Kidney (tissue), 14 donors: ENCODE results near the gene DHRS3. TPM values are rescaled to one million over a fixed set of nuclear protein-coding genes. Genes with fewer than 3 reads are reported as not detected.

Experiments used
- DNase-seq, 5 donors: peaks; one replicate each; pipeline ENCODE4 v3.0.0-alpha.2; 2013 to 2020
- FAIRE-seq: peaks from 2 replicates; lab custom pipeline; 2012; peaks lifted over from hg19 to GRCh38; lab: Jason Lieb, UNC
- H3K27ac ChIP-seq, 2 donors: one replicate each; pipeline ENCODE4 v1.7.0; 2013; ENCODE audit warnings: low read depth in 2 of 2, low read length in 2 of 2, inconsistent platforms in 1 of 2
- H3K27me3 ChIP-seq: one replicate; pipeline ENCODE4 v1.7.1; 2013; ENCODE audit warnings: low read length, inconsistent platforms; ENCODE audit not compliant: control insufficient read depth, insufficient read depth
- H3K36me3 ChIP-seq, 3 donors: one replicate each; pipeline versions ENCODE4 v1.7.0 to v1.7.1; 2013; ENCODE audit warnings: low read length in 3 of 3, control low read depth in 1 of 3, inconsistent platforms in 1 of 3; ENCODE audit not compliant: insufficient read depth in 3 of 3, control insufficient read depth in 2 of 3
- H3K4me1 ChIP-seq, 3 donors: one replicate each; pipeline versions ENCODE4 v1.7.0 to v1.7.1; 2013; ENCODE audit warnings: low read length in 3 of 3, inconsistent platforms in 1 of 3, low read depth in 1 of 3; ENCODE audit not compliant: control insufficient read depth in 2 of 3, insufficient read depth in 2 of 3
- H3K4me3 ChIP-seq, 3 donors: one replicate each; pipeline versions ENCODE4 v1.7.0 to v1.8.1; 2013; ENCODE audit warnings: low read length in 3 of 3, control low read depth in 1 of 3, inconsistent platforms in 1 of 3
- H3K9ac ChIP-seq, 3 donors: one replicate each; pipeline versions ENCODE4 v1.7.0 to v1.7.1; 2013; ENCODE audit warnings: low read length in 3 of 3, control low read depth in 1 of 3, inconsistent platforms in 1 of 3
- H3K9me3 ChIP-seq, 3 donors: one replicate each; pipeline versions ENCODE4 v1.7.0 to v1.7.1; 2013; ENCODE audit warnings: low read length in 3 of 3, control low read depth in 1 of 3, inconsistent platforms in 1 of 3; ENCODE audit not compliant: control insufficient read depth in 2 of 3, insufficient read depth in 1 of 3
- intact Hi-C: fragments of 100-400 bp; cut with DNase I; formaldehyde crosslinking; loops from one replicate; pipeline ENCODE4 v1.11.1; 2022
- polyA plus RNA-seq: library from polyadenylated mRNA; stranded (reverse); fragments of 350-450 nt; fragmentation: Illumina TruSeq; extraction: RNeasy Lipid Tissue Mini Kit (QIAGEN cat#74804); gene quantifications from one replicate; pipeline ENCODE4 v1.2.3, GENCODE V29; 2014; ENCODE audit warnings: low read depth, low replicate concordance; ENCODE audit not compliant: insufficient read depth
- total RNA-seq: library from RNA; stranded (reverse); fragmentation: NEBNext Ultra II Directional; extraction: Animal tissue kit (Norgen Biotek cat#: 25700); gene quantifications from one replicate; pipeline ENCODE4 v1.2.1, GENCODE V29; 2021
- TF ChIP-seq, protein P1 (sequence below): IDR thresholded peaks from 3 replicates; pipeline ENCODE4 v1.5.1; 2012; ENCODE audit warnings: mild to moderate bottlenecking, moderate library complexity, borderline replicate concordance; ENCODE audit not compliant: insufficient read depth; ENCODE audit errors: extremely low read depth
- donor health status: control.
- donor health status: control.
- donor health status: control.
- donor health status: control.
- donor health status: control.
- donor health status: DM: yes; HTN: yes; CAD: no.
- donor health status: Normal renal cell carcinoma (clear cell type).

Gene DHRS3
- total and polyA plus RNA-seq, 2 donors from 2014 or later: 44.8 to 97.1 TPM

DNA sequence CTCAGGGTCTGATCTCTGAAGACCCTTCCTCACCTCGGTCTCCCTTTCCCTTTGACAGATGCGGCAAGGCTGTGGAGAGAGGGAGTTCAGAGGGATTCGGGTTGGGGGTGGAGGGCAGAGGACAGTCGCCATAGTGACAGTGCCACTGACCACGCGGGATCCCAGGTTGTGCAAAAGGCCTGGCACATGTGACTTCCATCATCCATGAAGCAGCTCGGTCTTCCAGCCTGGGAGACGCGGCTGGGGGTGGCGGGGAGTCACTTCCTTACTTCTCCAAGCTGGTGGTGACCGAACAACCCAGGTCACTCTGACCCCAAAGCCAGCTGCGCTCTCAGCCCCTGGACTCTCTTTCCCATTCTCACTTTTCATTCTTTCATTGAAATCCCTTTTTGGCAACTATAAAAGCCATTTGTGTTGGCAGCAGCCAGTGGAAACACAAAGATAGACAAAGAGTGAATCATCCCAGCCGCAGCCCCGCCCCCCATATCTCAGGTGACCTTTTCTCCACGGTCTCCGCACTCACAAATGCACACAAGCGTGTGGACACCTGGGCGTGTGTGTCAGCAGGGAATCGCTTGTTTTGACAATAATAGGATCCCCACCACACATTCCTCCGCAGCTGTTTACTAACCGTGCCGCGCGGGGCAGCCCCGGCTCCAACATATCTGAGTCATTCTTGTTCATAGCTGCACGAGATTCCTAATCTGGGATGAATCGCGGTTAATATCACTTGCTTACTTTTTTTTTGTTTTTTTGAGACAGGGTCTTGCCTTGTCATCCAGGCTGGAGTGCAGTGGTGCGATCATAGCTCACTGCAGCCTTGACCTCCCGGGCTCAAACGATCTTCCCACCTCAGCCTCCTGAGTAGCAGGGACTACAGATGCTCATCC, 68.3 kb downstream of the DHRS3 start:
- Histone ChIP-seq H3K4me1 (peaks cover 0 to 14% (median 6%) of the 10 kb centered on the region in 3 donors), H3K27me3 (no peaks in the 10 kb centered on the region), H3K4me3 (no peak overlapping the region), H3K36me3 (no peaks in the 10 kb centered on the region), H3K9me3 (no peaks in the 10 kb centered on the region), H3K9ac (no peak overlapping the region), H3K27ac (peak overlapping the region; percentile 67 to 82)
- DNase-seq: peak; percentile 86 to 90 (median 89)
- intact Hi-C loops: no loop called here
- FAIRE-seq: no peak
- TF ChIP-seq, protein P1, sequence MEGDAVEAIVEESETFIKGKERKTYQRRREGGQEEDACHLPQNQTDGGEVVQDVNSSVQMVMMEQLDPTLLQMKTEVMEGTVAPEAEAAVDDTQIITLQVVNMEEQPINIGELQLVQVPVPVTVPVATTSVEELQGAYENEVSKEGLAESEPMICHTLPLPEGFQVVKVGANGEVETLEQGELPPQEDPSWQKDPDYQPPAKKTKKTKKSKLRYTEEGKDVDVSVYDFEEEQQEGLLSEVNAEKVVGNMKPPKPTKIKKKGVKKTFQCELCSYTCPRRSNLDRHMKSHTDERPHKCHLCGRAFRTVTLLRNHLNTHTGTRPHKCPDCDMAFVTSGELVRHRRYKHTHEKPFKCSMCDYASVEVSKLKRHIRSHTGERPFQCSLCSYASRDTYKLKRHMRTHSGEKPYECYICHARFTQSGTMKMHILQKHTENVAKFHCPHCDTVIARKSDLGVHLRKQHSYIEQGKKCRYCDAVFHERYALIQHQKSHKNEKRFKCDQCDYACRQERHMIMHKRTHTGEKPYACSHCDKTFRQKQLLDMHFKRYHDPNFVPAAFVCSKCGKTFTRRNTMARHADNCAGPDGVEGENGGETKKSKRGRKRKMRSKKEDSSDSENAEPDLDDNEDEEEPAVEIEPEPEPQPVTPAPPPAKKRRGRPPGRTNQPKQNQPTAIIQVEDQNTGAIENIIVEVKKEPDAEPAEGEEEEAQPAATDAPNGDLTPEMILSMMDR: no peak

DNA sequence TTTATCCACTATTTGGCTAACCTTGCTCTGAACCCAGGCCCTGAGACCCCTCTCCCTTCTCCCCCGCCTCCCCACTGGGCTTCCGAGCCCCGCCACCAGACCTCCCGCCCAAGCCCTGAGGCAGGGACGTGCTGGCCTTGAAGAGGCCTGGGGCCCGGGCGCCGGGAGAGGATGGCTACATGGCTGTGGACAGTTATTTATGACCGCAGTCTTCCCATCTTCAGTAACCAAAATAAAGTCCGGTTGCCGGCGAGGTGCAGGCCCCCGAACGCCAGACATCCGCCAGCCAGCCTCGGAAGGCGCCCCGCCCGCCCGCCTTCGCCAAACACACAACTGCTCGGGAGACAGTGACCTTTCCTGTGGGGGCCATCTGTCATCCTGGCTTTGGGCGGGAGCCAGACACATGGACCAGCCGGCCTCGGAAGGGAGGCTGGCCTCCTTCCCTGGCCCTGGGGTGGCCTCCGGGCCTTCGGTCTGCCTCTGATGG, 69.0 kb downstream of the DHRS3 start:
- TF ChIP-seq, protein P1: no peak
- intact Hi-C loops: no loop called here
- no peaks in the 10 kb centered on the region for H3K36me3 ChIP-seq
- no peaks in the 10 kb centered on the region for H3K9me3 ChIP-seq
- FAIRE-seq (no peak), DNase-seq (peak; percentile 81 to 91 (median 88))
- H3K27ac ChIP-seq: peak overlapping the region; percentile 67 to 82
- no peak overlapping the region for H3K9ac ChIP-seq
- H3K4me3 ChIP-seq: no peak overlapping the region
- no peaks in the 10 kb centered on the region for H3K27me3 ChIP-seq
- H3K4me1 ChIP-seq: peaks cover 2 to 14% (median 6%) of the 10 kb centered on the region in 3 donors

DNA sequence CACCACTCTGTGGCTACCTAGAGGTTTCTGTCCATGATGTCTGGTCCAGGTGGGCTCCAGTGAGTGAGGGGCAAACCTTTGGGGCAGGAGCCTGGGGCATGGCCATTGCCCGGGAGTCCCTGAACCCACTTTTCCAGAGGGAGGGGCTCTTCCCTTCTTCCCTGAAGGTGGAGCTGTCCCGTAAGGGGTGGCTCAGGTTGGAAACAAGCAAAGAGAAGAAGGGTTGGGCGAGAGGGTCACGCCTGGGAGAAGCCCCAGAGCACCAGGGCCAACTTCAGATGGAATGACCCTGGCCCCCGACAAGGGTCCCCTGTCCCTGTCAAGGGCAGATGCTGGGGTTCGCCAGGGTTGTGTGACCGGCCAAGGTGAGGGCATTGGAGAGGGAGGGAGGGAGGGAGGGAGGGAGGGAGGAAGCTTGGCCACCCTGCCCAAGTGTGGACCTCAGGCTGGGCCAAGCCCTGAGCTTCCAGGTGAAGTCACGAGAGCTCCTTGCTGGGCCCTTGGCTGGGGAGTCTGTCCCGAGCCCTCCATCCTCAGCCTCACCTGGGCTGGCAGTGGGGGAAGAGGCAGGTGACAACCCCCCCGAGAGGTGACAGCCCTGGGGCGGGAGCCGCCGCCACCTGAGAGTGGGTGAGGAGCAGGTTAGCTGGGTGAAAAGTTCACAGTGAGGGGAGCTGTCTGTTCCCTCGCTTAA, 69.6 kb downstream of the DHRS3 start:
- Histone ChIP-seq H3K9me3 (no peaks in the 10 kb centered on the region), H3K27me3 (no peaks in the 10 kb centered on the region), H3K4me1 (peaks cover 2 to 14% (median 6%) of the 10 kb centered on the region in 3 donors), H3K4me3 (no peak overlapping the region), H3K9ac (no peak overlapping the region), H3K27ac (peak overlapping the region in 1 of 2 donors; percentile 67), H3K36me3 (no peaks in the 10 kb centered on the region)
- peak in 1 of 5 donors; percentile 74 for DNase-seq
- TF ChIP-seq, protein P1: no peak
- no peak for FAIRE-seq
- intact Hi-C loops: no loop called here
